RWPE2 (cell line): ENCODE results near the gene FAM236B.
"Not testable (repeated sequence)": the region's sequence is repeated elsewhere in the genome, so short reads cannot be mapped to it uniquely, and the experiment has no call there.

Experiments used
- ATAC-seq: fragments of 200-7000 bp; cut with Tn5 transposase; 3 replicates; pipeline ENCODE4 v1.9.1; 2021; ENCODE audit warnings: low read depth
- DNase-seq: peaks from one replicate; pipeline ENCODE4 v3.0.0-alpha.2; 2020; ENCODE audit warnings: low spot score
- H3K27ac ChIP-seq: fragments of 450-650 bp; 2 replicates; pipeline ENCODE4 v1.5.1; 2017; ENCODE audit warnings: mild to moderate bottlenecking; ENCODE audit not compliant: poor library complexity, severe bottlenecking
- H3K27me3 ChIP-seq: fragments of 250-450 bp; sonication (Bioruptor Pico); 2 replicates; pipeline ENCODE4 v1.5.1; 2021; ENCODE audit warnings: mild to moderate bottlenecking, moderate library complexity; ENCODE audit not compliant: insufficient read depth, poor library complexity, severe bottlenecking
- H3K36me3 ChIP-seq: fragments of 250-450 bp; sonication (Bioruptor Pico); 2 replicates; pipeline ENCODE4 v1.5.1; 2020; ENCODE audit warnings: low read depth, mild to moderate bottlenecking, moderate library complexity
- H3K4me1 ChIP-seq: fragments of 250-450 bp; sonication (Bioruptor Pico); 2 replicates; pipeline ENCODE4 v1.5.1; 2021; ENCODE audit warnings: mild to moderate bottlenecking, moderate library complexity; ENCODE audit not compliant: insufficient read depth, poor library complexity, severe bottlenecking
- H3K4me3 ChIP-seq: fragments of 250-450 bp; sonication (Bioruptor Pico); 2 replicates; pipeline ENCODE4 v1.5.1; 2021; ENCODE audit warnings: mild to moderate bottlenecking, moderate library complexity; ENCODE audit not compliant: severe bottlenecking
- H3K9me3 ChIP-seq: fragments of 250-450 bp; sonication (Bioruptor Pico); 2 replicates; pipeline ENCODE4 v1.5.1; 2021; ENCODE audit warnings: mild to moderate bottlenecking, moderate library complexity; ENCODE audit not compliant: severe bottlenecking
- CTCF ChIP-seq: fragments of 450-650 bp; IDR thresholded peaks from one replicate; pipeline ENCODE4 v1.5.1; 2017; ENCODE audit warnings: mild to moderate bottlenecking, moderate library complexity; ENCODE audit not compliant: poor library complexity, severe bottlenecking

FAM236B gene

GRCh38 chrX:72748545-72748944 lies 33.9 kb downstream of the FAM236B start:
- DNase-seq, ATAC-seq, H3K4me3 ChIP-seq, H3K4me1 ChIP-seq, H3K9me3 ChIP-seq, H3K36me3 ChIP-seq, H3K27me3 ChIP-seq, H3K27ac ChIP-seq: not testable (repeated sequence)

GRCh38 chrX:72745546-72745945 lies 36.9 kb downstream of the FAM236B start:
- H3K4me3 ChIP-seq, H3K4me1 ChIP-seq, H3K36me3 ChIP-seq, H3K27me3 ChIP-seq, H3K27ac ChIP-seq, H3K9me3 ChIP-seq, ATAC-seq, DNase-seq: not testable (repeated sequence)

- no peak for DNase-seq
- H3K4me3 ChIP-seq, result no peak overlapping the region
- no peaks in the 10 kb centered on the region for H3K36me3 ChIP-seq
- H3K4me1 ChIP-seq, result no peaks in the 10 kb centered on the region
- no peaks in the 10 kb centered on the region for H3K27me3 ChIP-seq
- H3K27ac ChIP-seq, result no peak overlapping the region
- ATAC-seq, result no peak
- TF ChIP-seq CTCF, result no peak
- no peaks in the 10 kb centered on the region for H3K9me3 ChIP-seq
Measured at GRCh38 chrX:72735561-72735960, 46.9 kb downstream of the FAM236B start.

- not testable (repeated sequence) for H3K27ac ChIP-seq, ATAC-seq, H3K36me3 ChIP-seq, H3K27me3 ChIP-seq, H3K4me3 ChIP-seq, H3K4me1 ChIP-seq, H3K9me3 ChIP-seq, DNase-seq
Measured at GRCh38 chrX:72733636-72734035, 48.8 kb downstream of the FAM236B start.
